ENCODE data around the gene PRM3. TPM values are rescaled to one million over a fixed set of nuclear protein-coding genes. Genes with fewer than 3 reads are reported as not detected.

PRM3 gene
- total RNA-seq, 1 experiment from 2014 or later: not detected

DNA sequence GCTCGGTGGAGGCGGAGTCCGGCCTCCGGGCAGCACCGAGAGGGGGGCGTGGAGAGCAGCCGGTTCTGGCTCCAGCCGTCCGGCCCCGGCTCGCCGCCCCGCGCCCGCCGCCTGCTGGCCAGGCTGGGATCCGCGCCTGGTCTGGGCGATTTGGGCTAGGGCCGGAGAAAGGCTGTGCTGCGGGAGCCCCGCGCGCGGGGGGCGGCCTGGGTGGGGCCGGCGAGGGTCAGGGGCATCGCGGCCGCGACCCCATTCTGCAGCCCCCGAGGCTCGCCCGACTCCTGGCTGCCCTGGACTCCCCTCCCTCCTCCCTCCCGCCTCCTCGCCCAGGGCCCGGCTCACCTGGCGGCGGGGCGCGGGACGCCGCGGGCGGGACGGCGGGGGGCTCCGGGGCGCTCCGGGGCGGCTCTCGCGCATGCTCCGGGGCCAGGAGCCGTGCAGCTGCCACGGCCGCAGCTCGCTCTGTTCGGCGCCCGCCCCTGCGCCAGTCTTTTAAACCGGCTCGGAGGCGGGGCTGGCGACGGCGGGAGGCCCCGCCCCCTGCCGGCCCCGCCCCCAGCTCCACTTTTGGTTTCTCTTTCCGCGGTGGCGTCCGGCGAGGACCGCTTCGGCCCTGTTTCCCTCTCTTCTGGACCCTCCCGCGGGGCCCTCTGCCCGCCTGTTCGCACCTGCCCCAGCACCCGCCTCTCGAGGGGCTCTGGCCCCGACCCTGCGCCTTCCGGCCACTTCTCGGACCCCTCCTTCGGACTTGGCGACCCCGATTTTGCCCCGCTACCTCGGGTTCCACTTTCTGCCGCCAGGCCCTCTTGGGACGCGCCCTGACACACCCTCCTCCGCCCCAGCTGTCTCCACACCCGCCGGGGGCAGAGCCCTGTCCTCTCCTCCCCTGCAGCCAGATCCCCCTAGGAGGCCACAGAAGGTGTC, 17.4 kb downstream of the PRM3 start, which contains the start of gene SOCS1:
Gene SOCS1, minus strand, starts transcription at position 468 of the 924 bp plus-strand sequence. CDS start 726 bp downstream, outside the sequence.
- peaks cover 6% of the 10 kb centered on the region for H4K20me1 ChIP-seq (ENCODE audit: control insufficient read depth, insufficient read depth, insufficient read length)
- TF ChIP-seq, protein P1, sequence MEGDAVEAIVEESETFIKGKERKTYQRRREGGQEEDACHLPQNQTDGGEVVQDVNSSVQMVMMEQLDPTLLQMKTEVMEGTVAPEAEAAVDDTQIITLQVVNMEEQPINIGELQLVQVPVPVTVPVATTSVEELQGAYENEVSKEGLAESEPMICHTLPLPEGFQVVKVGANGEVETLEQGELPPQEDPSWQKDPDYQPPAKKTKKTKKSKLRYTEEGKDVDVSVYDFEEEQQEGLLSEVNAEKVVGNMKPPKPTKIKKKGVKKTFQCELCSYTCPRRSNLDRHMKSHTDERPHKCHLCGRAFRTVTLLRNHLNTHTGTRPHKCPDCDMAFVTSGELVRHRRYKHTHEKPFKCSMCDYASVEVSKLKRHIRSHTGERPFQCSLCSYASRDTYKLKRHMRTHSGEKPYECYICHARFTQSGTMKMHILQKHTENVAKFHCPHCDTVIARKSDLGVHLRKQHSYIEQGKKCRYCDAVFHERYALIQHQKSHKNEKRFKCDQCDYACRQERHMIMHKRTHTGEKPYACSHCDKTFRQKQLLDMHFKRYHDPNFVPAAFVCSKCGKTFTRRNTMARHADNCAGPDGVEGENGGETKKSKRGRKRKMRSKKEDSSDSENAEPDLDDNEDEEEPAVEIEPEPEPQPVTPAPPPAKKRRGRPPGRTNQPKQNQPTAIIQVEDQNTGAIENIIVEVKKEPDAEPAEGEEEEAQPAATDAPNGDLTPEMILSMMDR (conservative IDR thresholded peaks at IDR 0.05): peak; percentile 96
- H3T11ph ChIP-seq (ENCODE audit: low read length): no peak within 1 kb of the TSS
- H3K23ac ChIP-seq (ENCODE audit: insufficient read length, low read depth, low read length): no peak within 1 kb of the TSS
- H2BK15ac ChIP-seq (ENCODE audit: low read depth, low read length): no peak within 1 kb of the TSS
- no peak within 1 kb of the TSS for H2BK12ac ChIP-seq (ENCODE audit: insufficient read length, low read depth, low read length)
- no peaks in the 10 kb centered on the region for H3K27me3 ChIP-seq (ENCODE audit: insufficient read depth, low read length)
- H3K79me2 ChIP-seq (ENCODE audit: insufficient read depth, low read length): peaks cover 10% of the 10 kb centered on the region; the same call in 1 of the 2 replicates
- H3K56ac ChIP-seq (ENCODE audit: insufficient read length, low read depth, low read length): no peak within 1 kb of the TSS
- H3K14ac ChIP-seq (ENCODE audit: insufficient read depth, low read length): peak within 1 kb of the TSS; percentile 86
- H3K4me2 ChIP-seq (ENCODE audit: insufficient read depth, insufficient read length, low read length): peak within 1 kb of the TSS; percentile 78
- Mint-ChIP-seq H3K4me3 (peak within 1 kb of the TSS; percentile 87 to 89), H3K36me3 (ENCODE audit: insufficient read depth in 1 of 3, low read depth in 3 of 3) (peaks cover 5 to 13% (median 8%) of the 10 kb centered on the region in 3 experiments; a peak in 5 of 7 replicates), H3K9me3 (no peaks in the 10 kb centered on the region), H3K27ac (peak within 1 kb of the TSS; percentile 81 to 92 (median 92); a peak in 6 of 7 replicates), H3K27me3 (ENCODE audit: low read depth) (no peaks in the 10 kb centered on the region; the same call in 1 of the 2 replicates), H3K4me1 (peaks cover 30 to 31% of the 10 kb centered on the region in 2 experiments)
- H4K5ac ChIP-seq (ENCODE audit: insufficient read length, low read depth, low read length): no peak within 1 kb of the TSS
- WGBS (ENCODE audit: extremely low coverage, insufficient read length, low lambda C conversion rate): no CpG with 5 or more reads among the region's 100 CpGs
- peaks cover 9% of the 10 kb centered on the region for H3K23me2 ChIP-seq (ENCODE audit: insufficient read length, low read depth, low read length, poor library complexity, severe bottlenecking)
- peak within 1 kb of the TSS; percentile 66 for H3K18ac ChIP-seq (ENCODE audit: insufficient read length, low read depth, low read length)
- H3K27ac ChIP-seq (ENCODE audit: insufficient read length, low read depth, low read length): no peak within 1 kb of the TSS
- DNase-seq: peak; percentile 86
- peaks cover 5% of the 10 kb centered on the region; the same call in 1 of the 2 replicates for H3K4me1 ChIP-seq (ENCODE audit: insufficient read depth, low read length)
- no peak within 1 kb of the TSS for H2AK5ac ChIP-seq (ENCODE audit: insufficient read length, low read length)
- H3K79me1 ChIP-seq (ENCODE audit: insufficient read depth, low read depth, low read length, poor library complexity, severe bottlenecking): no peaks in the 10 kb centered on the region
- H4K91ac ChIP-seq (ENCODE audit: insufficient read length, low read depth, low read length): no peak within 1 kb of the TSS
- H2AFZ ChIP-seq (ENCODE audit: low read length): no peak within 1 kb of the TSS
- no peaks in the 10 kb centered on the region for H3K9me3 ChIP-seq (ENCODE audit: control insufficient read depth, low read depth, low read length)
- H4K8ac ChIP-seq (replicated peaks; ENCODE audit: insufficient read length, low read depth, low read length): no peak within 1 kb of the TSS
- H2BK5ac ChIP-seq (ENCODE audit: insufficient read length, low read length): no peak within 1 kb of the TSS
- H3K9ac ChIP-seq (ENCODE audit: extremely low read depth, insufficient read length, low read length): peak within 1 kb of the TSS; percentile 64
- H2BK20ac ChIP-seq (ENCODE audit: low read depth, low read length, poor library complexity, severe bottlenecking): no peak within 1 kb of the TSS
- no peak within 1 kb of the TSS for H3K4ac ChIP-seq (ENCODE audit: low read depth, low read length)
- no peak within 1 kb of the TSS for H2BK120ac ChIP-seq (ENCODE audit: low read depth, low read length, poor library complexity, severe bottlenecking)

All from H9 (cell line).